Psoas muscle (tissue), 8 donors: Measurements from ENCODE around the gene AP2A2. TPM values are rescaled to one million over a fixed set of nuclear protein-coding genes. Genes with fewer than 3 reads are reported as not detected.
A peak's percentile ranks its signal among the peaks of the same experiment; 100 is the strongest.

Experiments used
- ATAC-seq, 4 donors: fragments of 200-7000 bp; cut with Tn5 transposase; one replicate each; pipeline ENCODE4 v1.9.1; 2020; ENCODE audit warnings: moderate library complexity in 3 of 4, mild to moderate bottlenecking in 2 of 4
- DNase-seq, 2 donors: peaks; one replicate each; pipeline ENCODE4 v3.0.0-alpha.2; 2020
- H3K27ac ChIP-seq: fragments of 200-600 bp; one replicate; pipeline ENCODE4 v1.8.0; 2022
- H3K27me3 ChIP-seq, 3 donors: fragments of 200-600 bp in 1 of 3; one replicate each; pipeline versions ENCODE4 v1.6.1 to v1.8.0; 2013 to 2022; ENCODE audit warnings: low read length in 2 of 3, mild to moderate bottlenecking in 2 of 3, moderate library complexity in 1 of 3; ENCODE audit not compliant: insufficient read depth in 3 of 3
- H3K36me3 ChIP-seq, 2 donors: fragments of 200-600 bp in 1 of 2; one replicate each; pipeline versions ENCODE4 v1.6.1 to v1.8.0; 2013 to 2022; ENCODE audit warnings: low read depth in 1 of 2, mild to moderate bottlenecking in 1 of 2, moderate library complexity in 1 of 2; ENCODE audit not compliant: insufficient read depth in 1 of 2
- H3K4me1 ChIP-seq: fragments of 200-600 bp; one replicate; pipeline ENCODE4 v1.8.0; 2022
- H3K4me3 ChIP-seq: fragments of 200-600 bp; one replicate; pipeline ENCODE4 v1.8.0; 2022; ENCODE audit warnings: mild to moderate bottlenecking
- H3K9me3 ChIP-seq: fragments of 200-600 bp; one replicate; pipeline ENCODE4 v1.8.0; 2022
- WGBS, 3 donors: extraction: QIAGEN DNeasy Blood & Tissue Kit; methylation state at CpG; one replicate each; pipeline versions ENCODE4 v1.1.6 to v1.1.7; 2013; 5-methylcytosine and 5-hydroxymethylcytosine counted together
- intact Hi-C, 2 donors: fragments of 100-400 bp; cut with DNase I; formaldehyde crosslinking; loops; one replicate each; pipeline versions ENCODE4 v1.11.0 to v1.14.2; 2022
- polyA plus RNA-seq, 3 donors: library from polyadenylated mRNA; stranded (reverse); fragments of 200-250 nt; gene quantifications; one replicate each; pipeline ENCODE4 v1.2.3, GENCODE V29; 2013
- total RNA-seq, 4 donors: library from RNA; stranded (reverse); fragmentation: NEBNext Ultra II Directional in 2 of 4; extraction: Animal tissue kit (Norgen Biotek cat#: 25700) in 2 of 4; gene quantifications; one replicate each; pipeline versions ENCODE4 v1.2.1 to v1.2.4, GENCODE V29; 2021 to 2023
- TF ChIP-seq, protein P1 (sequence below): fragments of 200-600 bp; IDR thresholded peaks from one replicate; pipeline ENCODE4 v1.8.0; 2022; ENCODE audit warnings: antibody characterized with exemption
- donor health status: healthy with polysubstance abuse.
- donor health status: DM: no; HTN: no; CAD: no; lungs with moderate emphysema.
- donor health status: Bipolar disorder and iron deficiency.
- donor health status: healthy.
- donor health status: DM: yes; HTN: yes; CAD: no.
- donor health status: DM: no; HTN: no; CAD: no.
- donor health status: DM: no; HTN: no; CAD: no.
- donor health status: DM: yes; HTN: yes; CAD: no.

Gene AP2A2
- total and polyA plus RNA-seq, 7 donors: 15.9 to 31.4 (median 26.5) TPM

DNA sequence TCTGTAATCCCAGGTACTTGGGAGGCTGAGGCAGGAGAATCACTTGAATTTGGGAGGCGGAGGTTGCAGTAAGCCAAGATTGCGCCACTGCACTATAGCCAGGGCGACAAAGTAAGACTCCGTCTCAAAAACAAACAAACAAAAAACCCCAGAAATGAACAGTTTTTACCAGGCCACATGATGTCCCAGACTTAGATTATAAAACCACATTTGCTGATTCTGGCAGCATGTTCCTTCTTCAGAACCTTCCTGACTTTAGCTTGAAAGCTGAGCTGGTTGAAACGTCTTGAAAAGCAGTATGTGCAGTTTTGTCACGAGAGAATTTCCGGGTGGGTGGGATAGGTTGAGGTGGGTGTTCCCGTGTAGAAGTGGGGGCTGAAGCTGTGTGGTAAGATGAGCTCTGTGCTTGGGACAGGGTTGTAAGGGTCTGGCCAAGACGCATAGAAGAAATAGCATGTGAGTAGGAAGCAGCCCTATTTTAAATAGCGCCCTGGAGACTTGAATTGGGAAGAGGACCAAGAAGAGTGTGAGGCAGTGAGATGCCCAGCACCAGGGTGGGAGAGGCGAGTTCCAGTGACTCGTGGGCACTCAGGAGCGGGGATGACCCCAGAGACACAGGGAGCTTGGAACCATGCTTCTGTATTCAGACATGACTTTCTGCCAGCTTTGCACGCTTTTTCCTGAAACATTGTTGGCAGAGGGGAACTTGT lies 7.6 kb downstream of the AP2A2 start:
- 36 to 45% (median 38%) methylated on average over 14 of the region's 14 CpGs for WGBS, 3 donors
- no peaks in the 10 kb centered on the region for H3K9me3 ChIP-seq
- TF ChIP-seq, protein P1, sequence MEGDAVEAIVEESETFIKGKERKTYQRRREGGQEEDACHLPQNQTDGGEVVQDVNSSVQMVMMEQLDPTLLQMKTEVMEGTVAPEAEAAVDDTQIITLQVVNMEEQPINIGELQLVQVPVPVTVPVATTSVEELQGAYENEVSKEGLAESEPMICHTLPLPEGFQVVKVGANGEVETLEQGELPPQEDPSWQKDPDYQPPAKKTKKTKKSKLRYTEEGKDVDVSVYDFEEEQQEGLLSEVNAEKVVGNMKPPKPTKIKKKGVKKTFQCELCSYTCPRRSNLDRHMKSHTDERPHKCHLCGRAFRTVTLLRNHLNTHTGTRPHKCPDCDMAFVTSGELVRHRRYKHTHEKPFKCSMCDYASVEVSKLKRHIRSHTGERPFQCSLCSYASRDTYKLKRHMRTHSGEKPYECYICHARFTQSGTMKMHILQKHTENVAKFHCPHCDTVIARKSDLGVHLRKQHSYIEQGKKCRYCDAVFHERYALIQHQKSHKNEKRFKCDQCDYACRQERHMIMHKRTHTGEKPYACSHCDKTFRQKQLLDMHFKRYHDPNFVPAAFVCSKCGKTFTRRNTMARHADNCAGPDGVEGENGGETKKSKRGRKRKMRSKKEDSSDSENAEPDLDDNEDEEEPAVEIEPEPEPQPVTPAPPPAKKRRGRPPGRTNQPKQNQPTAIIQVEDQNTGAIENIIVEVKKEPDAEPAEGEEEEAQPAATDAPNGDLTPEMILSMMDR: no peak
- DNase-seq (no peak), ATAC-seq (peak in 3 of 4 donors; percentile 26 to 60 (median 60))
- no peaks in the 10 kb centered on the region for H3K36me3 ChIP-seq
- peak overlapping the region; percentile 71 for H3K27ac ChIP-seq
- no peaks in the 10 kb centered on the region for H3K27me3 ChIP-seq
- intact Hi-C loops: no loop called here
- H3K4me1 ChIP-seq: peaks cover 38% of the 10 kb centered on the region
- H3K4me3 ChIP-seq: peak overlapping the region; percentile 2

DNA sequence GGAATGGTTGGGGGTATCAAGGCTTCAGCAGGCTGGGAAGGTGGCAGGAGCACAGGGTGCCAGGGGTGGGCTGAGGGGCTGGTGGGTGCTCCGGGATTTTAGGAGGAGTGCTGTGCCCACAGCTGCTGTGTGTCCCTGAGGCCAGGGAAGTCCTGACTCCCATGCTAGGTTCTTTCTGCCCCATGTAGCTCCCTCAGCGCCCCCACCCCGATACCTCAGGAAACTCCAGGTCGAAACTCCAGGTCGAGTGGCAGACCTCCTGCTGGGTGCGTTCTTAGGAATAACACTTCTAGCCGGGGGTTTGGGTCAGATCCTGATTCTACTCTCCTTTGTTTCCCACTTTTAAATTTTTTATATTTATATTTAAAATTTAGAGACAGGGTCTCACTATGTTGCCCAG lies 8.3 kb downstream of the AP2A2 start:
- DNase-seq: no peak
- peak in 1 of 4 donors; percentile 13 for ATAC-seq
- 82 to 87% (median 85%) methylated on average over 7 of the region's 7 CpGs for WGBS, 3 donors
- H3K27ac ChIP-seq: no peak overlapping the region
- TF ChIP-seq, protein P1: no peak
- no peaks in the 10 kb centered on the region for H3K9me3 ChIP-seq
- no peaks in the 10 kb centered on the region for H3K36me3 ChIP-seq
- H3K27me3 ChIP-seq: no peaks in the 10 kb centered on the region
- H3K4me3 ChIP-seq: no peak overlapping the region
- intact Hi-C loops: no loop called here
- peaks cover 39% of the 10 kb centered on the region for H3K4me1 ChIP-seq

DNA sequence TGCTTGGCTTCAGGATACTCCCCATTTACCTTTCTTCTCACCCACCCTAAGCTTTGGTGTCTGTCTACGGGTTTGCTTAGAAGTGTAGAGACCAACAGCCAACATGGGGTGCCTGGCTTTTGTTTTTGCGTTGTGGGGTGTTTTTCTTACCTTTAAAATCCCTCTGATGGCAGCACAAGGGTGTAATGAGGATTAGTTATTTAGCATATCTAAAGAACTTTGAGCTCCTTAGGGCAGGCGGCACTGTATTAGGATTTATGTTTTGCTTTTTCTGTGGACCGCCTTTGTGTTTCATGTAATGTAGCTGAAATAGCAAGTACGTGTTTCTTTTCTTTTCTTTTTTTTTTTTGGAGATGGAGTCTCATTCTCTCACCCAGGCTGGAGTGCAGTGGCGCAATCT lies 8.9 kb downstream of the AP2A2 start:
- intact Hi-C loops: no loop called here
- Histone ChIP-seq H3K4me3 (no peak overlapping the region), H3K27ac (no peak overlapping the region), H3K9me3 (no peaks in the 10 kb centered on the region), H3K4me1 (peaks cover 39% of the 10 kb centered on the region), H3K27me3 (no peaks in the 10 kb centered on the region), H3K36me3 (no peaks in the 10 kb centered on the region)
- TF ChIP-seq, protein P1: no peak
- WGBS, 3 donors: 81 to 87% (median 83%) methylated on average over 6 of the region's 6 CpGs
- DNase-seq: no peak
- ATAC-seq: no peak

DNA sequence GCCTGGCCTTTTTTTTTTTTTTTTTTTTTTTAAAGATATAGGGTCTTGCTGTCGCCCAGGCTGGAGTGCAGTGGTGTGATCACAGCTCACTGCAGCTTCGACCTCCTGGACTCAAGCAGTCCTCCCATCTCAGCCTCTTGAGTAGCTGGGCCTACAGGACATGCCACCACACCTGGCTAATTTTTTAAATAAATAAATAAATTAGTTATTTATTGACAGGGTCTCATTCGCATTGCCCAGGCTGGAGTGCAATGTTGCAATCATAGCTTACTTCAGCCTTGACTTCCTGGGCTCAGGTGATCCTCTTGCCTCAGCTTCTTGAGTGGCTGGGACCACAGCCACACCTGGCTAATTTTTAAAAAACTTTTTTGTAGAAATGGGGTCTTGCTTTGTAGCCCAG lies 10.5 kb downstream of the AP2A2 start:
- H3K4me1 ChIP-seq: peaks cover 41% of the 10 kb centered on the region
- 95 to 100% (median 98%) methylated on average over 3 of the region's 3 CpGs for WGBS, 3 donors

More for the DNA sequence above, 10.5 kb downstream of the AP2A2 start:
- intact Hi-C loops: no loop called here
- no peaks in the 10 kb centered on the region for H3K27me3 ChIP-seq
- DNase-seq (no peak), ATAC-seq (no peak)
- TF ChIP-seq, protein P1: no peak
- H3K27ac ChIP-seq: no peak overlapping the region
- H3K9me3 ChIP-seq: no peaks in the 10 kb centered on the region
- no peaks in the 10 kb centered on the region for H3K36me3 ChIP-seq
- no peak overlapping the region for H3K4me3 ChIP-seq
